Immature natural killer cell (primary cell): ENCODE data around the gene NEURL4. TPM values are rescaled to one million over a fixed set of nuclear protein-coding genes. Genes with fewer than 3 reads are reported as not detected.

Experiments used
- DNase-seq, 3 donors: peaks; one replicate each; pipeline ENCODE4 v3.0.0; 2022; ENCODE audit warnings: mixed read lengths in 1 of 3
- H3K27ac Mint-ChIP-seq, 6 donors: one replicate each; pipeline ENCODE4 v1.8.0; 2020; ENCODE audit warnings: mixed read lengths in 6 of 6, mild to moderate bottlenecking in 5 of 6, inconsistent platforms in 4 of 6, moderate library complexity in 3 of 6
- H3K27me3 Mint-ChIP-seq, 3 donors: one replicate each; pipeline ENCODE4 v1.8.0; 2020 to 2021; ENCODE audit warnings: low read depth in 3 of 3, mild to moderate bottlenecking in 3 of 3, mixed read lengths in 3 of 3, moderate library complexity in 3 of 3, inconsistent platforms in 1 of 3
- H3K36me3 Mint-ChIP-seq, 3 donors: one replicate each; pipeline ENCODE4 v1.8.0; 2020; ENCODE audit warnings: mixed read lengths in 3 of 3, inconsistent platforms in 2 of 3, mild to moderate bottlenecking in 2 of 3
- H3K4me1 Mint-ChIP-seq, 2 donors: one replicate each; pipeline ENCODE4 v1.8.0; 2020; ENCODE audit warnings: inconsistent platforms in 2 of 2, mild to moderate bottlenecking in 2 of 2, mixed read lengths in 2 of 2, moderate library complexity in 1 of 2
- H3K4me3 Mint-ChIP-seq, 5 donors: one replicate each; pipeline ENCODE4 v1.8.0; 2020; ENCODE audit warnings: mild to moderate bottlenecking in 5 of 5, mixed read lengths in 5 of 5, inconsistent platforms in 3 of 5, moderate library complexity in 3 of 5
- H3K9me3 Mint-ChIP-seq, 6 donors: one replicate each; pipeline ENCODE4 v1.8.0; 2020; ENCODE audit warnings: mild to moderate bottlenecking in 6 of 6, mixed read lengths in 6 of 6, inconsistent platforms in 4 of 6, moderate library complexity in 3 of 6
- polyA plus RNA-seq, 3 donors: library from polyadenylated mRNA; unstranded; fragments of 300-500 nt; fragmentation: Illumina TruSeq; gene quantifications; one replicate each; pipeline ENCODE4 v1.2.3, GENCODE V29; 2021

Gene NEURL4
- polyA plus RNA-seq, 3 donors from 2014 or later: 0.58 to 2.8 (median 1.4) TPM

DNA sequence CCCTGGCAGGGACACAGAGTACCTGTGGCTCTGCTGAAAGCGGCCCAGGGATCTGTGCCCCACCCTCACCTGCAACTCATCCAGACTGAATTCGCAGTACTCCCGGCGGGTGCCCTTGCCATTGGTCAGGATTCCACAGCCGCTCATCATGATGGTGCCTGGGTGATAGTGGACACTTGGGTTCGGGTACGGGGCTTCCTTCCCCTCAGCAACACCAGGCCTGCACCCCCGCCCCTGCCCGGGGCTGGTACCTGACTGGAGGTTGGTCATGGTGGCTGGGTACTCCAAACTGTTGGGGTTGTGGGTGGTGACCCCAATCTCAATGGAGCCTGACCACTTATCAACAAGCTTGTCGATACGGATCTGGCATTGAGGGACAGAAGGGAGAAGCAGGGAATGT is 2.9 kb downstream of the NEURL4 start:
- H3K36me3 Mint-ChIP-seq: peaks cover 0 to 4% (median under 1%) of the 10 kb centered on the region in 3 donors
- DNase-seq: no peak
- no peak overlapping the region for H3K4me3 Mint-ChIP-seq
- H3K27ac Mint-ChIP-seq: peak overlapping the region in 1 of 6 donors; percentile 40
- peaks cover 9 to 14% (median 13%) of the 10 kb centered on the region in 3 donors for H3K27me3 Mint-ChIP-seq
- peaks cover 23 to 28% of the 10 kb centered on the region in 2 donors for H3K4me1 Mint-ChIP-seq
- H3K9me3 Mint-ChIP-seq: no peaks in the 10 kb centered on the region

DNA sequence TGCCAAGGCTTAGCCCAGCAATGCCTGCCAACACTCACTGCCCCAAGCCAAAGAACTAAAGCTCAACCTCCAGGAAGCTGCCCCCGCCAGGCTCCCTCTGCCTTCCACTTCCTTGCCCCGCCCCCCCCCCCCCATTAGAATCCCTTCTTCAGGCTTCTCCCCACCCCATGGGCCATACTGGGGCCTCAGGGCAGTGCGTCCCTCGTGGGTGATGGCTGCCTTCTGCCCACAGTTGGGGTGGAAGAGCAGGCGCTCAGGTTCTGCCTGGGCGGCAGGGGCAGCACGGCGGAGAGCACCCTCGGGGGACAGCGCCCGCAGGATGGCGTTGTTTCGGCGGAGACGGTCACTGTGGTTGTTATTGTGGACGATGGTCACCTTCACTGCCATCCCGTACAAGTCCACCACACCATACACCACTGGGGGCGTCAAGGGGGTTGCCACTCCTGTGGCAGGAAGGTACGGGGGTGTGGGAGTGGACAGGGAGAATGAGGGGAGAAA is 4.1 kb downstream of the NEURL4 start:
- DNase-seq: no peak
- H3K9me3 Mint-ChIP-seq: no peaks in the 10 kb centered on the region
- no peak overlapping the region for H3K4me3 Mint-ChIP-seq
- H3K4me1 Mint-ChIP-seq: peaks cover 21 to 26% of the 10 kb centered on the region in 2 donors
- H3K36me3 Mint-ChIP-seq: peaks cover 0 to 8% (median 3%) of the 10 kb centered on the region in 3 donors
- H3K27ac Mint-ChIP-seq: no peak overlapping the region
- peaks cover 9 to 14% (median 13%) of the 10 kb centered on the region in 3 donors for H3K27me3 Mint-ChIP-seq

DNA sequence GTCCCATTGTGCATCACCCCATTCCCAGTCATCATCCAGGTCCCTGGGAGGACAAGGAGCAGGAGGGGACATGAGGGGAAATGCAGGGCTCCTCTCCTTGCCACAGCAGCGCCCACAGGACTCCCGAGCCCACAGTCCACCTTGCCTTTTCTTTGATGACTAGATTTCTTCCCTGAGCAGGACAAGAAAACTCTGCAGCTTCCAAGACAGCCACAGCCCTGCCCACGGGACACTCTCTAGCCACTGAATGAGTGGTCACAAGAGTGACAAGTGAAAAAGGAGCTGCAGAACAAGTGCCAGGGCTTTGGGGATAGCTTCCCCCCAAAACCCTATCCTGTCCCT is 4.7 kb downstream of the NEURL4 start:
- Mint-ChIP-seq H3K27ac (no peak overlapping the region), H3K4me3 (no peak overlapping the region), H3K4me1 (peaks cover 14 to 20% of the 10 kb centered on the region in 2 donors), H3K9me3 (no peaks in the 10 kb centered on the region), H3K36me3 (peaks cover 0 to 8% (median 3%) of the 10 kb centered on the region in 3 donors), H3K27me3 (peaks cover 2 to 11% (median 6%) of the 10 kb centered on the region in 3 donors)
- DNase-seq: no peak

DNA sequence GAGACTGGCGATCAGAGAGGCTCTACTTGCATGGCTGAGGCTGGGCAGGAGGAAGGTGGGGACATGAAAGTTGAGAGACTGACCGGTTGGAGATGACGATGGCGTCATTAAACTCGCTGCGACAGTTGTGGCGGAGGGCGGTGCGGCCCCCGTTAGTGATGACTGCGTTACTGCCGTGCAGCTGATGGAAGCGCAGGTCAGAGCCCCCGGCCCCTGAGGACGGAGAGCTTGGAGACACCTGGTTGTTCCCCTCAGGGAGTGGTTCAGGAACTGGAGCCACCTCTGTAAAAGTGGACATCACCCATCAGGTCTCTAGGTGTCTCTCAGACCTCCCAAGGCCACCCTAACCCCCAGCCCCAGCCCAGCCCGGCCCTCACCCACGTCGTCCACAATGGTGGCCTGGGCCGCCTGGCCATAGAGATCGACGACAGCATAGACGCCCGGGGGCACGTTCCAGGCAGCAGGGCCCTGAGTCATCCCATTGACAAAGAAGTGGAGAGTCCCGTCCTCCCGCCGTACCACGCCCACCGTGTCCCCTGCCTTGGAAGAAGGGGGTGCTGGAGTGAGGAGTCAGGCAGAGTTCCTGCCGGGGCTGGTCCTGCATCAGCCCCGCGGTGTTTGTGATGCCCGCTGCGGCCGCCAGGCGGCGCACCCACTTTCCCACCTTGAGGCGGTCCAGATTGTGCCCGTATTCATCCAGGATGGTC is 5.3 kb downstream of the NEURL4 start:
- H3K9me3 Mint-ChIP-seq: no peaks in the 10 kb centered on the region
- no peak overlapping the region for H3K4me3 Mint-ChIP-seq
- DNase-seq: peak; percentile 51 to 61 (median 56)
- no peak overlapping the region for H3K27ac Mint-ChIP-seq
- H3K36me3 Mint-ChIP-seq: peaks cover 0 to 8% (median 3%) of the 10 kb centered on the region in 3 donors
- H3K27me3 Mint-ChIP-seq: peaks cover 0 to 7% (median 3%) of the 10 kb centered on the region in 3 donors
- peaks cover 12 to 17% of the 10 kb centered on the region in 2 donors for H3K4me1 Mint-ChIP-seq

GRCh38 chr17:7322520-7323194 is 6.5 kb downstream of the NEURL4 start:
- Mint-ChIP-seq H3K4me1 (peaks cover 0 to 6% of the 10 kb centered on the region in 2 donors), H3K4me3 (no peak overlapping the region), H3K27ac (no peak overlapping the region), H3K36me3 (peaks cover 0 to 11% (median 3%) of the 10 kb centered on the region in 3 donors), H3K9me3 (no peaks in the 10 kb centered on the region), H3K27me3 (peaks cover 0 to 2% (median 0%) of the 10 kb centered on the region in 3 donors)
- no peak for DNase-seq

DNA sequence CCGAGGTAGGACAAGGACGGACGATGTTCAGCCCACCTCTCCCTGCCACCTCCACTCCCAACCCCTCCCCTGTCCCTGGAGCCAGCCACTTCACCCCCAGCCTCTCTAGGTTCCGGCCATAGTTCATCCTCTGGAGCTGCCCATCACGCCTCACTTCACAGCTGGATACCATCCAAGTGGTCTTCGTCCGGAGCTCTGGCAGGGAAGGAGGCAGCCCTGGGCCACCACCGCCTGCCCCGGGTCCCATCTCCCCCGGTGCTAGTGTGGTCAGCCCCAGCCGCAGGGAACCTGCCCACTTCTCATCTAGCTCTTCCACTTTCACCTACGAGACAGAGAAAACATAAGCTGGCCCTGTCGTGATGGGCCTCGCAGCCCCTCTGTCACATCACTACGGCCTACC is 7.7 kb downstream of the NEURL4 start:
- Mint-ChIP-seq H3K9me3 (no peaks in the 10 kb centered on the region), H3K36me3 (peaks cover 0 to 14% (median 3%) of the 10 kb centered on the region in 3 donors), H3K4me1 (peaks cover 1 to 6% of the 10 kb centered on the region in 2 donors), H3K27ac (peak overlapping the region in 1 of 6 donors; percentile 22), H3K4me3 (no peak overlapping the region), H3K27me3 (peaks cover 0 to 2% (median under 1%) of the 10 kb centered on the region in 3 donors)
- DNase-seq: no peak

DNA sequence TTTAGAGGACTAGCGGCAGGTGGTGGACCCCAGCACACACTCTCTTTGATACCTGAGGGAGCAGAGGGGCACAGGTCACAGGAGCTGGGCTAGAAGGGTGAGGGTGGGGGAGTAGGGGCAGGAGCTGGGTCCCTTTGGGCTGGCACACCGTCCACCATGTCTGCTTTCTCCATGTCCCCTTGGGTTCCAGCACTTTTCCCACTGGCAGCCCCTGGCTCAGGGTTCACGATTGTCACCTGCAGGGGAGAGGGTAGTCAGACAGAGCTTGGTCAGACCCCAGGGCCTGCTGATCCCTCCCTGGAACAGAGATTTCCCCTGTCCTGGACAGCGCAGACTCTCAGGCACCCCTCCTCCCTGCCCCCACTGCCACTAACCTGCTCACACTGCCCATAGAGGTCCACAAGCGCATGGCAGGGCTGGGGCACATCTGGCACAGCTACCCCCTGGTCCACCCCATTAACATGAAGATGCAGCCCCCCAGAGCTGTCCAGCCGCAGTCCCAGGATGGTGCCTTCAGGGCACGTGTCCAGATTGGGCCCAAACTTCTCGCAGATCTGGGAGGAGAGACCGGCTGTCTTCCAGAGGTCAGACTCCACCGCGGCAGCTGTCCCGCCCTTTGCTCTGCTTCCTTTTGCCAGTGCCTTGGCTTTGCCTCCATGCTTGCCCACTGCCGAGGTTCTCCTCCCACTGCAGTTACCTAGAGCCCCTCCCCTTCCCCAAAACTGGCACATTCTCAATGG is 10.8 kb downstream of the NEURL4 start:
- no peak for DNase-seq
- Mint-ChIP-seq H3K27me3 (peaks cover 9 to 11% (median 10%) of the 10 kb centered on the region in 3 donors), H3K4me1 (peaks cover 27 to 29% of the 10 kb centered on the region in 2 donors), H3K36me3 (peaks cover 0 to 15% (median 7%) of the 10 kb centered on the region in 3 donors), H3K9me3 (no peaks in the 10 kb centered on the region), H3K4me3 (peak overlapping the region in 1 of 5 donors; percentile 7), H3K27ac (peak overlapping the region in 3 of 6 donors; percentile 13 to 57 (median 40))

DNA sequence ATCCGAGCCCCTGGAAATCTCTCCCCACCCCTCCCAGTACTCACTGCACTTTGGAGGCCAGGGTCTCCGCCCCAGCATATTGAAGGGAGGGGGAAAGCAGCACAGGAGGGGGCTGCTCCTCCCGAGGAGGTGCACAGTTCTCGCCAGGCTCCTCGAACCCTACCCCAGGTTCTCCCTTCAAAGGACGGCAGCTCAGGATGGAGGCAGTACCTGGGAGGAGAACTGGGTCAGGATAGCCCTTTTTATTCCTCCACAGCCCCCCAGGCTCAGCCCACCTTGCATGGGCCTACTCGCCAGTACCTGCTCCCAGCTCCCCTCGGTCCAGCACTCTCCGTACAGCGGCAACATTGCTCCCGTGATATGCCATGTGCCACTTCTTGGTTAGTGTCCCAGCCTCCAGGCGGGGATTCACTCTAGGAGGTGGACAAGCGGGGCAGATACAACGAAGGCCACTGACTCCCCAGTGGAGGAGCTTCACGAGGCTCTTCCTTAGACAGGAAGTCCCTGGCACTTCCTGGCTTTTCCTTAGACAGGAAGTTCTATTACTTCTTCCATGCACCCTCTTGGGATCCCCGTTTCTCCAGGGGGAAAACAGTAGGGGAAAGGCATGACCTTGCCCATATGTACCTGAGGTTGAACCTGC is 11.9 kb downstream of the NEURL4 start:
- H3K9me3 Mint-ChIP-seq: no peaks in the 10 kb centered on the region
- H3K4me1 Mint-ChIP-seq: peaks cover 37 to 39% of the 10 kb centered on the region in 2 donors
- DNase-seq: no peak
- peaks cover 0 to 24% (median 7%) of the 10 kb centered on the region in 3 donors for H3K36me3 Mint-ChIP-seq
- peaks cover 14 to 17% (median 16%) of the 10 kb centered on the region in 3 donors for H3K27me3 Mint-ChIP-seq
- peak overlapping the region; percentile 6 to 68 (median 42) for H3K4me3 Mint-ChIP-seq
- H3K27ac Mint-ChIP-seq: peak overlapping the region; percentile 25 to 84 (median 55)

DNA sequence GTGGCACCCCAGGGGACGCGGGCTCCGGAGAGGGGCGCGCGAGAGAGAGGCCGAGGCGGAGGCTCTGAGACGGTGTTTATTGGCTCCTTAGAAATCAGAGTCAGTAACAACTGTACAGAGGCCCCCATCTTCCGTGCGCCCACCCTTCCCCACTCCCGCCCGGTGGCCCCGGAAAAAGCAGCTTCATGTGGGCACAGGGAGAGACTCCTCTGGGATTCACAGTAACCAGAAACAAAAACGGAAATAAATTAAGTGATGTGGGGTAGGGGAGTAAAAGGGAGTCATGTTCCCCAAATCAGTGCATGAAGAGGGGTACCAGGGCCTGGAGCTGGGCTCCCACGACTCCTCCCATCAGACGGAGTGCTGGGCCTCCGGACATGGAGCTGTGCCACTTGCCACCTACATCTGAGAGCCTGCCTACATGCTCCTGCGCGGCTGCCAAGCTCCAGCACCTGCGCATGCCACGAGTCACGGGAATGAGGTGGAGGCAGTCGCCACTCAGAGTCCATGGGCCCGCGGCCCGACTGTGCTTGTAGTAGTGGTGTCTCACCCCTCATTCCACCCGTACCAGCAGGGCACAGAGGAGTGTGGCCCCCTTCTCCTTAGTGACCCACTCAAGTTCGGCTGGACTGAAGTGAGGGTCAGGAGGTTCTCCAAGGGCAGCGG is 13.4 kb downstream of the NEURL4 start:
- H3K4me1 Mint-ChIP-seq: peaks cover 42 to 52% of the 10 kb centered on the region in 2 donors
- peaks cover 15 to 17% (median 17%) of the 10 kb centered on the region in 3 donors for H3K27me3 Mint-ChIP-seq
- peak overlapping the region; percentile 87 to 92 (median 89) for H3K4me3 Mint-ChIP-seq
- no peak for DNase-seq
- H3K27ac Mint-ChIP-seq: peak overlapping the region; percentile 89 to 96 (median 94)
- peaks cover 8 to 27% (median 11%) of the 10 kb centered on the region in 3 donors for H3K36me3 Mint-ChIP-seq
- no peaks in the 10 kb centered on the region for H3K9me3 Mint-ChIP-seq

DNA sequence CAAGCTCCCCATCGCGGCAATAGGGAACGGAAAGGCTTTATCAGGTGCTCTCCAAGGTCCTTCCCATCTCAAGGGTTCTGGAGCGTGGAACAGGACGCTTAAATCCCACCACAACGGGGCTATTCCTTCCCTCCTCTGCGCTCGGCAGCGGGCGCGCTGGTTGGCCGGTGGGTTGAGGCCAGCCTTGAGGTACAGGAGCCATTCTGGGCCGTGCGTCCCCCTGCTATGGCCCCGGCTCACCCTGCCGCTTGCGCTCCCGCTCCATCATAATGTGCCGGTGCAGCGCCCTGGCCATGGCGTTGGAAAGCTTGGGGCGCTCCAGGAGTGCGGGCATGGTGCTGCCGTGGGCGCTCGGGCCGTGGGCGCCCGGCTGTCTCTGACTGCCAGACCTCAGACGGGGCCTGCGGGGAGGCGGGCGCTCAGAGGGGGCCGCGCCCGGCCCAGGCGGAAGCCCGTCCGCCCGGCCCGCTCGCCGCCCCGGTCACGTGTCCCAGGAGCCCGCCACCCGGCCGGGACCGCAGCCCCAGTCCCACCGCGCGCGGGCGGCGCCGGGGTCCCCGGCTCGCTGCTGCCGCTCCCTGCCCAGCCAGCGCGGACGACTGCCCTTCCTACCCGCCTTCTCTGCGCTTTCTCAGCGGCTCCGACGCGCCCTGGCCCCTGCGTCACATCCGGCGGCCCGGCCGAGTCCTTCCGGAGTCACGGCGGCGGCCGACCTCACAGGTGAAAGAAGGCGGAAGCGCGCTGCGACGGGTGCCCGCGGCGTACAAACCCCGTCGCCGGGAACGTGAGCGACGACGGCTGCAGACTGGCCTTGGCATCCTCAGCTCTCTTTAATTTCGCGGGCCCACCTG is 14.2 kb downstream of the NEURL4 start, which contains the start of gene GPS2:
Gene GPS2, minus strand, starts transcription at position 642 of the 851 bp plus-strand sequence. Its CDS starts 308 bp downstream, at position 334.
- peak within 1 kb of the TSS; percentile 87 to 92 (median 89) for H3K4me3 Mint-ChIP-seq
- no peaks in the 10 kb centered on the region for H3K9me3 Mint-ChIP-seq
- H3K4me1 Mint-ChIP-seq: peaks cover 50 to 59% of the 10 kb centered on the region in 2 donors
- peaks cover 15 to 34% (median 18%) of the 10 kb centered on the region in 3 donors for H3K36me3 Mint-ChIP-seq
- H3K27ac Mint-ChIP-seq: peak within 1 kb of the TSS; percentile 89 to 96 (median 94)
- H3K27me3 Mint-ChIP-seq: peaks cover 16 to 20% (median 19%) of the 10 kb centered on the region in 3 donors
- DNase-seq: peak; percentile 92 to 93 (median 93)

GRCh38 chr17:7313890-7314718 is 15.0 kb downstream of the NEURL4 start:
- Mint-ChIP-seq H3K9me3 (no peaks in the 10 kb centered on the region), H3K27me3 (peaks cover 20 to 23% (median 21%) of the 10 kb centered on the region in 3 donors), H3K36me3 (peaks cover 18 to 40% (median 21%) of the 10 kb centered on the region in 3 donors), H3K4me1 (peaks cover 58 to 67% of the 10 kb centered on the region in 2 donors), H3K27ac (peak overlapping the region; percentile 89 to 93 (median 91)), H3K4me3 (peak overlapping the region; percentile 81 to 82 (median 82))
- DNase-seq: no peak
